Dendritic cell treated with granulocyte-macrophage colony-stimulating factor and Interleukin-4, amounts not matched to agents 40 ng/mL and 50 ng/mL, for 4 days (primary cell): ENCODE data around the gene TBC1D22B.
"Not testable (repeated sequence)": the region's sequence is repeated elsewhere in the genome, so short reads cannot be mapped to it uniquely, and the experiment has no call there.

ENCODE experiments used
- H3K27ac Mint-ChIP-seq: one replicate; pipeline ENCODE4 v1.8.0; 2022; ENCODE audit warnings: mild to moderate bottlenecking, mixed read lengths
- H3K27me3 Mint-ChIP-seq: one replicate; pipeline ENCODE4 v1.8.0; 2022; ENCODE audit warnings: mild to moderate bottlenecking, mixed read lengths
- H3K36me3 Mint-ChIP-seq: one replicate; pipeline ENCODE4 v1.8.0; 2022; ENCODE audit warnings: low read depth, mixed read lengths
- H3K4me1 Mint-ChIP-seq: one replicate; pipeline ENCODE4 v1.8.0; 2022; ENCODE audit warnings: low read depth, mixed read lengths
- H3K4me3 Mint-ChIP-seq: one replicate; pipeline ENCODE4 v1.8.0; 2022; ENCODE audit warnings: mild to moderate bottlenecking, moderate library complexity, mixed read lengths
- H3K9me3 Mint-ChIP-seq: one replicate; pipeline ENCODE4 v1.8.0; 2022; ENCODE audit warnings: mixed read lengths
- intact Hi-C: fragments of 100-400 bp; cut with micrococcal nuclease; formaldehyde crosslinking; loops from one replicate; pipeline ENCODE4 v1.15.0; 2022

TBC1D22B gene

DNA sequence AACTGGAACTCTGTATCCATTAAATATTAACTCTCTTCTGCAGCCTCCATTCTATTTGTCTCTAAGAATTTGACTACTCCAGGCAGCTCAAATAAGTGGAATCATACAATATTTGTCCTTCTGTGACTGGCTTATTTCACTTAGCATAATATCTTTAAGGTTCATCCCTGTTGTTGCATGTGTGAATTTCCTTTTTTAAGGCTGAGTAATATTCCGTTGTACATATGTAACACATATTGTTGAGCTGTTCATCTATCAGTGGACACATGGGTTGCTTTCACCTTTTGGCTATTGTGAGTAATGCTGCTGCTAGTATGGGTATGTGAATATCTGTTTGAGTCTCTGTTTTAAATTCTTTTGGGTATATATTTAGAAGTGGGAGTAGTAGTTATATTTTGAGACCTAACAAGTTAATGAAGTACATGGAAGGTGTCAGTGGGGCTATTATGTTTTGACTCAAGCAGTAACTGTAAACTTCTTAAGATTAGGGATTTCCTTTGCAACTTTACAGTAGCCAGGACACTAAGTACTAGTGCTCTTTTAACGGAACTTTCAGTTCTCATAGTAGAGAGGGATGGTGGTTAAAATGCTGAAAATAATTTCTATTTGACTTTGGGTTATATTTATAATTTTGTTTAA, 30.1 kb downstream of the TBC1D22B start:
- intact Hi-C loops: no loop called here
- Mint-ChIP-seq H3K4me1 (no peaks in the 10 kb centered on the region), H3K4me3 (no peak overlapping the region), H3K27me3 (no peaks in the 10 kb centered on the region), H3K27ac (no peak overlapping the region), H3K9me3 (no peaks in the 10 kb centered on the region), H3K36me3 (peaks cover 96% of the 10 kb centered on the region)

DNA sequence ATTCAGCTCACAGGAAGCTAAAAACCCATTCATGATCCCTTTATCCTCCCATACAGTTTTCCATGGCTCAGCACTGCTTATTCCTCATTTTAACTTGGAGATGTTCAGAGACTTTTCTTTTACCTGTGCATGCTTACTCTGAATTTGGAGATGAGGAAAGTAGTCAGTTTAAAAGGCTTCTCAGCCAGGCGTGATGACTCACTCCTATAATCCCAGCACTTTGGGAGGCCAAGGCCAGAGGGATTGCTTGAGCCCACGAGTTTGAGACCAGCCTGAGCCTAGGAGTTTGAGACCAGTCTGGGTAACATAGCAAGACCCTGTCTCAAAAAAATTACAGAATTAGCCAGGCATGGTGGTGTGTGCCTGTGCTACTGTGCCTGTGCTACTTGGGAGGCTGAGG, 30.7 kb downstream of the TBC1D22B start:
- Mint-ChIP-seq H3K4me3 (no peak overlapping the region), H3K27me3 (no peaks in the 10 kb centered on the region), H3K9me3 (no peaks in the 10 kb centered on the region), H3K36me3 (peaks cover 96% of the 10 kb centered on the region), H3K4me1 (no peaks in the 10 kb centered on the region), H3K27ac (no peak overlapping the region)
- intact Hi-C loops: no loop called here

DNA sequence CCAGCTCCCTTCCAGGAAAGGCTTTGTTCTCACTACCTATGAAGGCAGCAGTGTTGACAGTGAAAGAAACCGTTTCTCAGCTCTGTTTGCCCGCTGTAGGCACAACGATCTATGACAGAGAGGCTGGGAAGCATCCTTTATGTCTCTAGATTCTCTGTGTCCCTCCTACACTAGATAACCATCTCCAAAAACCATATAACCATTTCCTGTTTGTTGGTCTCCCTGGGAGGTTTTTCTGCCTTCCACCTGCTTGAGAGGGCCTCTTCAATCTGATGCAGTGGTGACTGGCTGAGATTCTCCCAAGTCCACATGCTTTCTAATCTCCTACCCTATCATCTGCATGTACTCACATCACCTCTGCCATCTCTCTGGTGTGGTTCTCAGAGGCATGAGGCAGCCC, 32.4 kb downstream of the TBC1D22B start:
- Mint-ChIP-seq H3K27ac (no peak overlapping the region), H3K4me1 (no peaks in the 10 kb centered on the region), H3K27me3 (no peaks in the 10 kb centered on the region), H3K9me3 (no peaks in the 10 kb centered on the region), H3K36me3 (peaks cover 88% of the 10 kb centered on the region), H3K4me3 (no peak overlapping the region)
- intact Hi-C loops: no loop called here

DNA sequence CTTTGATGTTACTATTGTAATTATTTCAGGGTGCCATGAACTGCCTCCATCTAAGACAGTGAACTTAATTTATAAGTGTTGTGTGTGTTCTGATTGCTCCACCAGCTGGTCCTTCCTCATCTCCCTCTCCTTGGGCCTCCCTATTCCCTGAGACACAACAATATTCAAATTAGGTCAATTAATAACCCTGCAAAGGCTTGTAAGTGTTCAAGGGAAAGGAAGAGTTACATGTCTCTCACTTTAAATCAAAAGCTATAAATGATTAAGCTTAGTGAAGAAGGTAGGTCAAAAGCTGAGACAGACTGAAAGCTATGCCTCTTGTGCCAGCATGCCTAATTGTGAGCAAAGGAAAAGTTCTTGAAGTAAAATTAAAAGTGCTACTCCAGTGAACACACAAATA, 35.9 kb downstream of the TBC1D22B start:
- H3K4me3 Mint-ChIP-seq: no peak overlapping the region
- no peaks in the 10 kb centered on the region for H3K27me3 Mint-ChIP-seq
- H3K27ac Mint-ChIP-seq: no peak overlapping the region
- no peaks in the 10 kb centered on the region for H3K4me1 Mint-ChIP-seq
- peaks cover 80% of the 10 kb centered on the region for H3K36me3 Mint-ChIP-seq
- H3K9me3 Mint-ChIP-seq: no peaks in the 10 kb centered on the region
- intact Hi-C loops: no loop called here

DNA sequence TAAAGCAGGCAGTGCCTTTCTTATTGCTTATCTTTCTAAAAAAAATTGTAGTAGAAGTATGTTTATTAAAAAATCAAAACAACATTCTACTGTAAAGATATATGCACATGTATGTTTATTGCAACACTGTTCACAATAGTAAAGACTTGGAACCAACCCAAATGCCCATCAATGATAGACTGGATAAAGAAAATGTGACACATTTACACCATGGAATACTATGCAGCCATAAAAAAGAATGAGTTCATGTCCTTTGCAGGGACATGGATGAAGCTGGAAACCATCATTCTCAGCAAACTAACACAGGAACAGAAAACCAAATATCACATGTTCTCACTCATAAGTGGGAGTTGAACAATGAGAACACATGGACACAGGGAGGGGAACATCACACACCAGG, 40.1 kb downstream of the TBC1D22B start:
- Mint-ChIP-seq H3K4me1 (peaks cover 12% of the 10 kb centered on the region), H3K36me3 (peaks cover 73% of the 10 kb centered on the region)
- H3K27me3 Mint-ChIP-seq, intact Hi-C loops, H3K27ac Mint-ChIP-seq, H3K9me3 Mint-ChIP-seq, H3K4me3 Mint-ChIP-seq: not testable (repeated sequence)

DNA sequence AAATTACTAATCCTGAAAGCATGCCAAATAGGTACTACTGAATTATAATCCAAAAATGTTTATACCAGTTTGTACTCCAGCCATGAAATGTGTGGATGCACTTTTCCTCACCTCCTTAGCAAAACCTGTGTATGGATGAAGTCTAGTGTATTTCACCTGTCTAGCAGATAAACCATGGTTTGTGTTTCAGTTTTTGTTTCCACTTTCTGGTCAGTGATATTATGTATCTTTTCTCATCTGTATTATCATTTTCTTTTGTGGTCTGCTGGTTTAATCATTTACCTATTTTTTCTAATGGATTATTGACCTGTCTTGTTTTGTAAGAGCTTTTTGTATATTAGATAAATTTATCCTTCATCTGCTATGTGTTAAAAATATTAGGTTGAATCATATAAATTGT, 41.4 kb downstream of the TBC1D22B start:
- H3K36me3 Mint-ChIP-seq: peaks cover 73% of the 10 kb centered on the region
- no peak overlapping the region for H3K4me3 Mint-ChIP-seq
- no peak overlapping the region for H3K27ac Mint-ChIP-seq
- intact Hi-C loops: no loop called here
- peaks cover 22% of the 10 kb centered on the region for H3K4me1 Mint-ChIP-seq
- no peaks in the 10 kb centered on the region for H3K9me3 Mint-ChIP-seq
- no peaks in the 10 kb centered on the region for H3K27me3 Mint-ChIP-seq

DNA sequence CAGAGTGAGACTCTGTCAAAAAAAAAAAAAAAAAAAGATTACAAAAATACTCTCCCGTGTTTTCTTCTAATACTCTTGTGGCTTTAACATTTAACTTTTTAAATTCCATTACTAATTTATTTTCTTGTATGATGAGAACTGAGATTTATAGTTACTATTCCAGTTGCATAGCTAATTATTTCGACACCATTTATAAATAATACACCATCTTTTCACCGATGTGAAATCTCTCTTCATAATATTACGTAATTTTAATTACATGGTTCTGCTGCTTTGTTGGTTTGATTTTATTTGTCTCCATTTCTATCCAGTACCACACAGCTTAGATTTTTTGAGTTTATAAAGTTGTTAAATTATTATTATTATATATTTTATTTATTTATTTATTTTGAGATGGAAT, 42.4 kb downstream of the TBC1D22B start:
- intact Hi-C loops: no loop called here
- Mint-ChIP-seq H3K9me3 (no peaks in the 10 kb centered on the region), H3K27me3 (no peaks in the 10 kb centered on the region), H3K36me3 (peaks cover 81% of the 10 kb centered on the region), H3K27ac (no peak overlapping the region), H3K4me1 (peaks cover 22% of the 10 kb centered on the region), H3K4me3 (no peak overlapping the region)

DNA sequence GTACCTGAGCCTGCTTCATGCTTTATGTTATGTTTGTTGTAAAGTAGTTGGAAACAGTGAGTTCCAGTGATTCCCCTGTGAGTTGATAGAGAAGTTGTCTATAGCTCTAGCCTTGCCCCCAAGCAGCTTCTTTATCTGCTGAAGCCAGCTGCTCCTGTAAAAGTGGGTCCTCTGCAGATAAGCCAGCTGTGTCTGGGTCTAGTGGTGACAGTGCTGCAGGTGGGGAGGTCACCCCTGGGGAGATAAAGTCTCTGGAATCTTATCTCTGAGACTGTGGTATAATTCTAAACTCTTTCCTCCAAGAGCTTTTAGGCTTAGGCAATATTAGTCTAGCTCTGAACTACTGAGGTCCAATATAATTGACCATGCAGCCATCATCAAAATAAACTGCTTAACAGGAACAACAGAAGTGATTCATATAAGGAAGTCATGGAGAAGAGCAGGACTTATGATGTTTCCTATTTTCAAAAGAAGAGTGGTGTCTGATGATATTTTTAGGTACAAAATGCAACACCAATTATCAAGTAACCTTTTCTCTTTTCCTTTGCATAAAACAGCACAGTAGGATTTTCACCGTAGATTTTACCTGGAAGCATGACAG, 44.6 kb downstream of the TBC1D22B start:
- H3K27ac Mint-ChIP-seq: no peak overlapping the region

DNA sequence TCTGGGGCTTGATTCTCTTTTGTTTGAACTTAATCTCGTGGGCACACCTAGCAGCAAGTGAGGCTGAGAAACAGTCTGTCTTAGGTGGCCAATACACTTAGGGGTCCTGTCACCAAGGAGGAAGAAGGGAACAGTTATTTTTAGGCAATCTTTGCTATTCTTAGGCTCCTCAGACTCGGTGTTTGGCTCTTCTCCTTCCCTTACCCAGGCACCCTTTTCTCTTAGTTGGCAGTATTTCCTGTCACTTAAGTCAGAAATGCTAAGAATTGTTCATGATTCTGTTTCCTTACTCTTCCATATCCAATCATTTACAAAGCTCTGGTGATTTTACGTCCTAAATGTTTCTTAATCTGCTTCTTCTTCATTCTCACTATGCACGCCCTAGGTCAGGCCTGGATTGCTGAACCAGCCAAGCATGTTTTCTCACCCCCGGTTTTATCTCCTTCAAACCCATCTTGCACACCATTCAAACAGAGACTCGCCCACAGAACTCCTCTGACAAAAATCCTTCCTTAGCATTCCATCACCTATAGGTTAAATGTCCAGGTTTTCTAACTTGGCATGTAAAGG, 45.6 kb downstream of the TBC1D22B start:
- H3K27ac Mint-ChIP-seq: peak overlapping the region; percentile 5
- intact Hi-C loops: no loop called here
- H3K4me3 Mint-ChIP-seq: no peak overlapping the region
- peaks cover 73% of the 10 kb centered on the region for H3K36me3 Mint-ChIP-seq
- H3K9me3 Mint-ChIP-seq: no peaks in the 10 kb centered on the region
- H3K4me1 Mint-ChIP-seq: peaks cover 22% of the 10 kb centered on the region
- no peaks in the 10 kb centered on the region for H3K27me3 Mint-ChIP-seq

More for the DNA sequence above, 44.6 kb downstream of the TBC1D22B start:
- no peaks in the 10 kb centered on the region for H3K27me3 Mint-ChIP-seq
- H3K4me1 Mint-ChIP-seq: peaks cover 22% of the 10 kb centered on the region
- intact Hi-C loops: no loop called here
- H3K4me3 Mint-ChIP-seq: no peak overlapping the region
- H3K36me3 Mint-ChIP-seq: peaks cover 78% of the 10 kb centered on the region
- no peaks in the 10 kb centered on the region for H3K9me3 Mint-ChIP-seq

DNA sequence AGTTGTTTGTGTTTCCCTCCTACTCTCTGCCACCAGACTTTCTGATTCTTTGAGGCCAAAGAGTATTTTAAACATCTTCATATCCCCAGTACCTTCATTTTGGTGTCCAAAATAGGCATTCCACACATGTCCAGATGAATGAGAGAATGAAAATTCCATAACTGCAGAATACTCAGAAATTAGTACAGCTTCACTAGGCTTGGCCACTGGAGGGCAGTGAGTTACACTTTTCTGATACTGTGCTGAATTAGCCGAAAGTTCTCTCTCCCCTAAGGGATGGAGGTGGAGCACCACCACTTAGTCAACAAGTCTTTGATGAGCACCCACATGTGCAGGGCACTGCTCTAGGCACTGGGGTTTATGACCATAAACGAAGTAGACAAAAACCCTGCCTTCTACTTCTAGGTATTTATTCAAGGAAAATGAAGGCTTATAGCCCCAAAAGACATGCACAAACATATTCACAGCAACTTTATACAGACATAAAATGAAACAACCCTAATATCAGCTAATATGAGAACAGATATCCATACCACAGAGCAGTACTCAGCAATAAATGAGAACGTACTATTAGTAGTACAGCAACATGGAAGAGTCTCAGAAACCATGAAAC, 46.4 kb downstream of the TBC1D22B start:
- no peak overlapping the region for H3K27ac Mint-ChIP-seq
- H3K9me3 Mint-ChIP-seq: no peaks in the 10 kb centered on the region
- H3K4me1 Mint-ChIP-seq: peaks cover 22% of the 10 kb centered on the region
- H3K4me3 Mint-ChIP-seq: no peak overlapping the region
- H3K27me3 Mint-ChIP-seq: no peaks in the 10 kb centered on the region
- intact Hi-C loops: no loop called here
- H3K36me3 Mint-ChIP-seq: peaks cover 71% of the 10 kb centered on the region

DNA sequence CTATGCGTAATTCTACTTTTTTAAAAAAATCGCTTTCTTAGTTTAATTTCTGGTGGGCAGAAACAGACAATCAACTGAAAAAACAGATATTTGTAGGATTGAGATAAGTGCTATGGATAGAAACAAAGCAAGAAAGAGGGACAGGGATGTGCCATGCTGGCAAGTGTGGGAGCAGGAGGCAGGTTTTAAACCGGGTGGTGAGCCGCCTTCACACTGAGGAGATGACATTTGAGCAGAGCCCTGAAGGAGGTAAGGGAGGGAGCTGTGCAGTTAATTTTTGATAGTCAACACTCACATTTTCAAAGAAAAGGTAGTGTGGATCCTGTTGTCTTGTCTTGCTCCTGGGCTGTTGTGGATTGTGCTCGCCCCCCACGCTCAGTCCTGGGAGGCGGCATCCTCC, 47.2 kb downstream of the TBC1D22B start:
- H3K4me3 Mint-ChIP-seq: no peak overlapping the region
- H3K27me3 Mint-ChIP-seq: no peaks in the 10 kb centered on the region
- H3K36me3 Mint-ChIP-seq: peaks cover 76% of the 10 kb centered on the region
- peaks cover 22% of the 10 kb centered on the region for H3K4me1 Mint-ChIP-seq
- H3K27ac Mint-ChIP-seq: no peak overlapping the region
- no peaks in the 10 kb centered on the region for H3K9me3 Mint-ChIP-seq
- intact Hi-C loops: no loop called here

DNA sequence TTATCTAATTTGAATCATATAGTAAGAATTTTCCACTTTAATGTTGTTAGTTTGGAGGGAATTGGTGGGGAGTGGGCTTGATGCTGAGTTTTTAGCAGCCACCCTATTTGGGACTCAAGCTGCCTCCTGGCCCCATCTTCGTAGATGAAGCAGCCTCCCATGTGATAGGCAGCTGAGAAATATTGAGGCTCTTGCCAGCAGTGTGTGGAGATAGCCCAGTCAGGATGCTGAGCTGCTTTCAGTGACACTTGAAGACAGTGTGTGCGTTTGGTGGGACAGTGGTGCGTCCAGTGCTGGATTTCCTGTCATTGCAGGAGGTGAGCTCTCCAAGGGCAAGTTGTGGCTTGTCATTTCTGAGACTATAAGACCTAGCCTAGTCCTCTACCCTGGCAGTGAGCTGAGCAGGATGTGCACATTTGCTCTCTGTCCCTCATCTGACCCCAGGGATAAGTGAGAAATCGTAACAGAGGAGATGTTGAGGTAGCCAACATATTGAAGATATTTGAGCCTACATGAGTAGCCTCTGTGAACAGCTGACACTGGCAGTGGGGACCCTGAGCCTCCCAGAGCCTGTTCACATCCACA, 48.4 kb downstream of the TBC1D22B start:
- H3K4me1 Mint-ChIP-seq: peaks cover 22% of the 10 kb centered on the region
- H3K4me3 Mint-ChIP-seq: no peak overlapping the region
- H3K36me3 Mint-ChIP-seq: peaks cover 70% of the 10 kb centered on the region
- H3K9me3 Mint-ChIP-seq: no peaks in the 10 kb centered on the region
- no peak overlapping the region for H3K27ac Mint-ChIP-seq
- no peaks in the 10 kb centered on the region for H3K27me3 Mint-ChIP-seq
- intact Hi-C loops: no loop called here

DNA sequence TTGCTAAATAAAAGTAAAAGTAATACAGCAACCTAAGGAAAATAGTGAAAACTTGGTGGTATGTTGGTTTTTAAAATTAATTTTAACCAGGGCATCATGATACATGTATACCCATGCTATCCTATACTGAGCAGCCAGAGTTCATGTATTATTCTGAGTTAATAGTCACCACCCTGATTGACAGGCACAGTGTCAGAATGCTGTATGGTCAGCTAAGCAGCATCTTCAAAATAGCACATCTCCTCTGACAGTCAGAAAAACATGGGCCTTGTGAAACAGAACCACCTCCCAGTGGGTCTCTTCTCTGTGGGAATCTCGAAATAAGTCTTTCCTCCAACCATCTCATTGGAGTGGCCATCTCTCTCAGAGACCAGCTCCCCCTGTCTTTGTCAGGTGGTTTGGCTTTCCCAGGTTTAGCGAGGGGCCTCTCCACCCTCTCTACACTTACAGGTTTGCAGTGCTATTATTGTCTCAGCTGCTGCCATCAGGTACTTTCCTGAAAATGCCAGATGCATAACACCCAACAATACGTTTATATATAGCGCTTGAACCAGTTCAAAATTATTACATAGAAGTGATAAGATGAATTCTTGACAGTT, 49.2 kb downstream of the TBC1D22B start:
- Mint-ChIP-seq H3K27ac (no peak overlapping the region), H3K4me1 (peaks cover 19% of the 10 kb centered on the region), H3K36me3 (peaks cover 62% of the 10 kb centered on the region), H3K4me3 (no peak overlapping the region), H3K27me3 (no peaks in the 10 kb centered on the region), H3K9me3 (no peaks in the 10 kb centered on the region)
- intact Hi-C loops: no loop called here

DNA sequence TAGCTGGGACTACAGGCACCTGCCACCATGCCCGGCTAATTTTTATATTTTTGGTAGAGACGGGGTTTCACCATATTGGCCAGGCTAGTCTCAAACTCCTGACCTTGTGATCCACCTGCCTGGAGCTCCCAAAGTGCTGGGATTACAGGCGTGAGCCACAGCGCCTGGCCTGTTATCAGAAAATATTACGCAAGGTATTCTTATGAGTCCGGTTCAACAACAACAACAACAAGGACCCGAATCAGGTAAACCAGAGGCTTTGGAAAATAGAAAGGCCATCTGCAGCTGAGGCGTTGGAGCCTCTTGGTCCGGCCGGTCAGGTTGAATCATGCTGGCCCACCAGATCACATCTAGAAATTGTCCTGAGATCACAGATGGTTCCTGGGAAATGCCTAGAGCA, 49.9 kb downstream of the TBC1D22B start:
- intact Hi-C loops, H3K4me3 Mint-ChIP-seq, H3K27me3 Mint-ChIP-seq, H3K9me3 Mint-ChIP-seq, H3K27ac Mint-ChIP-seq: not testable (repeated sequence)
- Mint-ChIP-seq H3K36me3 (peaks cover 54% of the 10 kb centered on the region), H3K4me1 (peaks cover 11% of the 10 kb centered on the region)
